Tibial artery (tissue), 4 donors: ENCODE data around the gene PKD1L1.

ENCODE experiments used
- DNase-seq, 2 donors: peaks; one replicate each; pipeline ENCODE4 v3.0.0-alpha.2; 2019
- H3K27ac ChIP-seq, 2 donors: fragments of 200-600 bp; sonication (generic) in 1 of 2; 1 replicate in 1 of 2; 2 replicates in 1 of 2; pipeline ENCODE4 v1.5.1; 2018 to 2019; ENCODE audit warnings: mild to moderate bottlenecking in 1 of 2
- H3K27me3 ChIP-seq, 2 donors: fragments of 200-600 bp; sonication (generic) in 1 of 2; one replicate each; pipeline versions ENCODE4 v1.5.1 to v1.6.0; 2016 to 2019
- H3K36me3 ChIP-seq, 3 donors: fragments of 200-600 bp; sonication (generic) in 2 of 3; one replicate each; pipeline ENCODE4 v1.5.1; 2016 to 2019; ENCODE audit warnings: mild to moderate bottlenecking in 2 of 3
- H3K4me1 ChIP-seq, 4 donors: fragments of 200-600 bp; sonication (generic) in 2 of 4; 1 replicate in 3 of 4; 2 replicates in 1 of 4; pipeline ENCODE4 v1.5.1; 2016 to 2019
- H3K4me3 ChIP-seq, 2 donors: fragments of 200-600 bp; sonication (generic) in 1 of 2; 1 replicate in 1 of 2; 2 replicates in 1 of 2; pipeline ENCODE4 v1.5.1; 2018 to 2019; ENCODE audit warnings: mild to moderate bottlenecking in 2 of 2
- H3K9me3 ChIP-seq, 3 donors: fragments of 200-600 bp; sonication (generic) in 1 of 3; one replicate each; pipeline ENCODE4 v1.5.1; 2016 to 2019
- CTCF ChIP-seq, 2 experiments: fragments of 200-600 bp in 1 of 2; fragments of 450-650 bp in 1 of 2; IDR thresholded peaks; one replicate each; pipeline ENCODE4 v1.5.1; 2017 to 2019; ENCODE audit warnings: antibody characterized with exemption in 2 of 2, mild to moderate bottlenecking in 1 of 2, moderate library complexity in 1 of 2
- intact Hi-C: fragments of 100-400 bp; cut with DNase I; formaldehyde crosslinking; loops from one replicate; pipeline ENCODE4 v1.15.0; 2023; ENCODE audit warnings: low total_unique reads

PKD1L1 gene

DNA sequence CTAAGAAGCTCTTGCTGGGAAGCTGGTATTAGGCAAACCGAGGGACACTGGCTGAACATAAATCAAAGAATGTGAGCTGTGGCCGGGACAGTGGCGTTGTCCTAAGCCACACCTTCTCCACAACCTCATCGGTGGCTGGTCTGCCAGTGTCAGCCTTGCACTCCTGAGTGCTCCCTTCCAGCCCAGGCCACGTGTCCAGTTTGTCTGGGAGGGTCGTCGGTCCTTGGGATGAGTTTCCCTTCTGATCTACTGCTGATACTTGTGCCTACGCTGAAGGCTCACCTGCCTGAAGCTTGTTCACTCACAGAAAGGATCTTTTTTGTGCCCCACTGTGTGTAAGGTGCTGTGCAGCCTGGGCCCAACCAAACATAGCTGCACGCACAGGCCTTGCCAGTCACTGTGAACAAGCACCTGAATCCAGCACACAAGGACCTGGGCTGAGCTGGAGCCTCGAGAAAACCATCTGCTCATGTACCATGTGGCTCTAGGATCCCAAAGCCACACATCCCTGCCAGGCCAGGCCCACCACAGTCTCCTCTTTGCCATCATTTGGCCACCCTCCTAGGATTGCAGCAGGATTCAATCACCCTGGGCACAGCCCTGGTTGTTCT lies 116.1 kb downstream of the PKD1L1 start:
- H3K4me3 ChIP-seq = no peak overlapping the region
- H3K4me1 ChIP-seq = no peaks in the 10 kb centered on the region
- no peak overlapping the region for H3K27ac ChIP-seq
- no peak for DNase-seq
- TF ChIP-seq CTCF (IDR thresholded peaks at IDR 0.05) = no peak
- H3K36me3 ChIP-seq = no peaks in the 10 kb centered on the region
- no peaks in the 10 kb centered on the region for H3K9me3 ChIP-seq
- intact Hi-C loops = no loop called here
- no peaks in the 10 kb centered on the region for H3K27me3 ChIP-seq

GRCh38 chr7:47830015-47830414 lies 118.3 kb downstream of the PKD1L1 start:
- H3K36me3 ChIP-seq = no peaks in the 10 kb centered on the region
- no peak overlapping the region for H3K4me3 ChIP-seq
- intact Hi-C loops = no loop called here
- no peak for DNase-seq
- no peaks in the 10 kb centered on the region for H3K27me3 ChIP-seq
- TF ChIP-seq CTCF (IDR thresholded peaks at IDR 0.05) = no peak
- H3K9me3 ChIP-seq = no peaks in the 10 kb centered on the region
- no peak overlapping the region for H3K27ac ChIP-seq
- H3K4me1 ChIP-seq = no peaks in the 10 kb centered on the region

DNA sequence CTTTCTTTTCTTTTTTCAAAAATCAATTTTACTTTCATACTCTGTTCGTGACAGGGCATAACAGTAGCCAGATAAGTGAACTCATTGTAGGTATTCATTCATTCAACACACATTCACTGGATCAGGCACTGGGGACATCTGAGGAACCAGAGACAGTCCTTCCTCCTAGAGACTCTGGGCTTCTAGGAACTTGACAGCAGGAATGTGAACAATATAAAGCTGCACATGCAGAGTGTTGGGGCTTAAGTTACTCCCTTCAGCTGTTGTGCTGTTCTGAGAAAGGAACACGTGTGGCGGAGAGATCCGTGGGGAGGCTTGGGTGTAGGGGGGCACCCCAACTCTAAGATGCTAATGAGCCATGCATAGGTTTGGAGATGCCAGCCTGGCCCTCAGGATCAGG lies 120.4 kb downstream of the PKD1L1 start:
- H3K9me3 ChIP-seq = no peaks in the 10 kb centered on the region
- no peak for DNase-seq
- H3K4me3 ChIP-seq = no peak overlapping the region
- H3K4me1 ChIP-seq = no peaks in the 10 kb centered on the region
- intact Hi-C loops = loop anchor here (5.0 kb wide), 1 partner anchor 561 kb away; no protein-coding TSS in a partner anchor
- no peak for TF ChIP-seq CTCF (IDR thresholded peaks at IDR 0.05)
- H3K27me3 ChIP-seq = no peaks in the 10 kb centered on the region
- H3K27ac ChIP-seq = no peak overlapping the region
- H3K36me3 ChIP-seq = no peaks in the 10 kb centered on the region

- TF ChIP-seq CTCF (IDR thresholded peaks at IDR 0.05) = no peak
- no peak overlapping the region for H3K27ac ChIP-seq
Observed at GRCh38 chr7:47827351-47827756, 120.9 kb downstream of the PKD1L1 start.

DNA sequence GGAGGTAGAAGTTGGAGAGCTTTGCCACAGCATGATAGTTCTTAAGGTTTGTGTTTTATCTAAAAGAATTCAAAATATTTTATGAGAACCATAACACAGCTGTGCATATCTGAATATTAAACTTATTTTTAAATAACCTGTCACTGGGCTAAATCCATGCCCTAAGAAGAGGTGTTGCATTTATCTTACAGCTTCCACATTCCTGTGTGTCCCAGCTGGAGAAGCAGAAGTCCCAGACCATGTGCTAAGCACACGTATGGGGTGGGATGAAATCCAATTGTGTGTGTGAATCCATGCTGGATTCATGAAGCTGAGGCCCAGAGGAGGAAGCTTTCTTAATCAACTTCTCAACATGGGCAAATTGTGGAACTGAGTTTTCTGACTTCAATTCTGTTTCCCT lies 121.5 kb downstream of the PKD1L1 start:
- H3K36me3 ChIP-seq = no peaks in the 10 kb centered on the region
- intact Hi-C loops = loop anchor here (5.0 kb wide), 1 partner anchor 559 kb away; no protein-coding TSS in a partner anchor
- H3K4me1 ChIP-seq = no peaks in the 10 kb centered on the region
- H3K4me3 ChIP-seq = no peak overlapping the region
- no peak for DNase-seq
- no peak overlapping the region for H3K27ac ChIP-seq
- TF ChIP-seq CTCF (IDR thresholded peaks at IDR 0.05) = no peak
- no peaks in the 10 kb centered on the region for H3K9me3 ChIP-seq
- H3K27me3 ChIP-seq = no peaks in the 10 kb centered on the region

More at GRCh38 chr7:47827351-47827756, 120.9 kb downstream of the PKD1L1 start:
- H3K4me3 ChIP-seq = no peak overlapping the region
- no peak for DNase-seq
- H3K27me3 ChIP-seq = no peaks in the 10 kb centered on the region
- intact Hi-C loops = loop anchor here (5.0 kb wide), 1 partner anchor 560 kb away; no protein-coding TSS in a partner anchor
- H3K9me3 ChIP-seq = no peaks in the 10 kb centered on the region
- H3K4me1 ChIP-seq = no peaks in the 10 kb centered on the region
- H3K36me3 ChIP-seq = no peaks in the 10 kb centered on the region

DNA sequence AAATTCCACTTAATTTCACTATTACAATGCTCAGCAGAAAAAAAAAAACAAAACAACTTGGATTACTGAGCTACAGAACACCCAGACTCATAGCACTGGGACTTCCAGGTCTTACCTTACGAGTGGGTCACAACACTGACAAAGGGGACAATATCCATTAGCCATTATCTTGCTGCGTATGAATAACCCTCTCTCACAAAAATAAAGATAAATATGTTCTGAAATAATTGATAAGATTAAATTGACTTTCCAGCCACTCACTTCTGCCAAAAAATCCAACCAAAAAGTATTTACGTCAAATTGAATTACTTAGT lies 128.7 kb downstream of the PKD1L1 start:
- no peak for DNase-seq
- intact Hi-C loops = loop anchor here (5.0 to 10.0 kb wide), 2 partner anchors 382 to 985 kb away; no protein-coding TSS in a partner anchor
- no peak for TF ChIP-seq CTCF (IDR thresholded peaks at IDR 0.05)
- H3K9me3 ChIP-seq = no peaks in the 10 kb centered on the region
- no peak overlapping the region for H3K27ac ChIP-seq
- no peaks in the 10 kb centered on the region for H3K27me3 ChIP-seq
- H3K4me1 ChIP-seq = peaks cover 0 to 32% (median 6%) of the 10 kb centered on the region in 4 donors
- no peaks in the 10 kb centered on the region for H3K36me3 ChIP-seq
- H3K4me3 ChIP-seq = no peak overlapping the region
